ENCODE results near the gene MYO1H.
A peak's percentile ranks its signal among the peaks of the same experiment; 100 is the strongest.

Gene MYO1H

GRCh38 chr12:109449845-109450532 is 102.3 kb downstream of the MYO1H start:
- DNase-seq (ENCODE audit: low read depth): no peak

- DNase-seq (ENCODE audit: low read depth): no peak
Measured at GRCh38 chr12:109450980-109451379, 103.3 kb downstream of the MYO1H start.

- DNase-seq (ENCODE audit: low read depth): no peak
Measured at GRCh38 chr12:109451400-109451799, 103.7 kb downstream of the MYO1H start.

GRCh38 chr12:109452489-109452888 is 104.8 kb downstream of the MYO1H start:
- no peak for DNase-seq (ENCODE audit: low read depth)

GRCh38 chr12:109455706-109456105 is 108.0 kb downstream of the MYO1H start:
- DNase-seq (ENCODE audit: low read depth): no peak

GRCh38 chr12:109458086-109458485 is 110.4 kb downstream of the MYO1H start:
- DNase-seq (ENCODE audit: low read depth): peak; percentile 58

- DNase-seq (ENCODE audit: low read depth): no peak
Measured at GRCh38 chr12:109458771-109459208, 111.1 kb downstream of the MYO1H start.

GRCh38 chr12:109459247-109459646 is 111.5 kb downstream of the MYO1H start:
- no peak for DNase-seq (ENCODE audit: low read depth)

- no peak for DNase-seq (ENCODE audit: low read depth)
Measured at GRCh38 chr12:109460538-109460937, 112.8 kb downstream of the MYO1H start.

GRCh38 chr12:109461049-109461845 is 113.5 kb downstream of the MYO1H start:
- DNase-seq (ENCODE audit: low read depth): peak; percentile 85

GRCh38 chr12:109461846-109462756 is 114.4 kb downstream of the MYO1H start:
- DNase-seq (ENCODE audit: low read depth): peak; percentile 91

GRCh38 chr12:109462868-109463692 is 115.4 kb downstream of the MYO1H start:
- DNase-seq (ENCODE audit: low read depth): peak; percentile 92

- DNase-seq (ENCODE audit: low read depth): peak; percentile 19
Measured at GRCh38 chr12:109463756-109464155, 116.1 kb downstream of the MYO1H start.

- DNase-seq (ENCODE audit: low read depth): no peak
Measured at GRCh38 chr12:109464642-109465351, 117.1 kb downstream of the MYO1H start.

- DNase-seq (ENCODE audit: low read depth): no peak
Measured at GRCh38 chr12:109466305-109466704, 118.6 kb downstream of the MYO1H start.

GRCh38 chr12:109466821-109467220 is 119.1 kb downstream of the MYO1H start:
- no peak for DNase-seq (ENCODE audit: low read depth)

- DNase-seq (ENCODE audit: low read depth): no peak
Measured at GRCh38 chr12:109467978-109468676, 120.4 kb downstream of the MYO1H start.

GRCh38 chr12:109469517-109469916 is 121.8 kb downstream of the MYO1H start:
- DNase-seq (ENCODE audit: low read depth): no peak

- DNase-seq (ENCODE audit: low read depth): no peak
Measured at GRCh38 chr12:109473006-109473405, 125.3 kb downstream of the MYO1H start.

Measured in ELR (cell line).